K562 (cell line): Measurements from ENCODE around the gene HEMK1. TPM values are rescaled to one million over a fixed set of nuclear protein-coding genes. Genes with fewer than 3 reads are reported as not detected.

ENCODE experiments used
- BRD4 ChIP-seq: fragments of 200-600 bp; sonication (generic); IDR thresholded peaks from 2 replicates; pipeline ENCODE4 v1.6.1; 2017; ENCODE audit warnings: inconsistent platforms
- CBFA2T3 ChIP-seq: fragments of 450-650 bp; IDR thresholded peaks from 2 replicates; pipeline ENCODE4 v1.6.1; 2017
- CEBPZ ChIP-seq: fragments of 150-350 bp; IDR thresholded peaks from 2 replicates; pipeline ENCODE4 v1.6.1; 2014; ENCODE audit warnings: low read depth, mild to moderate bottlenecking, low read length, borderline replicate concordance
- EP400 ChIP-seq: fragments of 450-650 bp; IDR thresholded peaks from 2 replicates; pipeline ENCODE4 v1.6.1; 2017; ENCODE audit warnings: antibody characterized with exemption, mild to moderate bottlenecking, moderate library complexity
- ESRRA ChIP-seq: fragments of 450-650 bp; IDR thresholded peaks from 2 replicates; pipeline ENCODE4 v1.6.1; 2014; ENCODE audit warnings: low read depth, mild to moderate bottlenecking, moderate library complexity, borderline replicate concordance
- GATAD2A ChIP-seq: fragments of 450-650 bp; IDR thresholded peaks from 2 replicates; pipeline ENCODE4 v1.6.1; 2017
- HBP1 ChIP-seq: fragments of 450-650 bp; formaldehyde crosslinking; IDR thresholded peaks from 2 replicates; pipeline ENCODE4 v1.4.0; 2022; ENCODE audit warnings: missing genetic modification characterization
- HLTF ChIP-seq: fragments of 450-650 bp; IDR thresholded peaks from 2 replicates; pipeline ENCODE4 v1.6.1; 2016
- MCM2 ChIP-seq: fragments of 450-650 bp; IDR thresholded peaks from 2 replicates; pipeline ENCODE4 v1.6.1; 2017; ENCODE audit warnings: low read depth, mild to moderate bottlenecking
- MTA2 ChIP-seq: fragments of 450-650 bp; IDR thresholded peaks from 2 replicates; pipeline ENCODE4 v1.6.1; 2016; ENCODE audit warnings: low read depth
- NCOR1 ChIP-seq: fragments of 450-650 bp; IDR thresholded peaks from 2 replicates; pipeline ENCODE4 v1.6.1; 2016; ENCODE audit warnings: mild to moderate bottlenecking, moderate library complexity
- NR4A1 ChIP-seq, 2 experiments: fragments of 250-450 bp in 1 of 2; fragments of 450-650 bp in 1 of 2; sonication (Bioruptor Pico) in 1 of 2; IDR thresholded peaks; 2 replicates each; pipeline versions ENCODE4 v1.4.0 to v1.6.1; 2016 to 2020; ENCODE audit warnings: mild to moderate bottlenecking in 2 of 2, missing compliant biosample characterization in 1 of 2, missing genetic modification characterization in 1 of 2, moderate library complexity in 1 of 2
- PHB2 ChIP-seq: fragments of 450-650 bp; IDR thresholded peaks from 2 replicates; pipeline ENCODE4 v1.6.1; 2017; ENCODE audit warnings: low read depth
- RBFOX2 ChIP-seq: fragments of 200-400 bp; formaldehyde crosslinking; IDR thresholded peaks from 2 replicates; pipeline ENCODE4 v1.6.1; 2017; ENCODE audit warnings: low read depth, mild to moderate bottlenecking, low read length, moderate library complexity
- SLC30A9 ChIP-seq: fragments of 250-450 bp; sonication (Bioruptor Pico); IDR thresholded peaks from 2 replicates; pipeline ENCODE4 v1.8.0; 2022; ENCODE audit warnings: mild to moderate bottlenecking, moderate library complexity
- SMARCE1 ChIP-seq: fragments of 450-650 bp; IDR thresholded peaks from 2 replicates; pipeline ENCODE4 v1.7.1; 2016; ENCODE audit warnings: mild to moderate bottlenecking
- THRAP3 ChIP-seq: fragments of 450-650 bp; IDR thresholded peaks from 2 replicates; pipeline ENCODE4 v1.6.1; 2016; ENCODE audit warnings: mild to moderate bottlenecking, inconsistent platforms, borderline replicate concordance
- ZNF143 ChIP-seq: sonication (generic); formaldehyde crosslinking; IDR thresholded peaks from 2 replicates; pipeline ENCODE4 v1.9.0; 2022; ENCODE audit warnings: mild to moderate bottlenecking, missing genetic modification reagents
- polyA plus RNA-seq, 8 experiments: library from polyadenylated mRNA; depleted of rRNA in 4 of 8; stranded (reverse) in 5 of 8; unstranded in 3 of 8; fragments of >200 nt; fragmentation: Nextera tagmentation in 2 of 8; fragmentation: Illumina TruSeq in 1 of 8; extraction: Ambion mirVana in 2 of 8; extraction: Trizol in 1 of 8; gene quantifications; 2 replicates each; pipeline versions ENCODE4 v1.2.1 to v1.2.3, GENCODE V29; 2011 to 2014; ENCODE audit warnings: inconsistent platforms in 1 of 8, missing spikeins in 1 of 8
- total RNA-seq, 7 experiments: library from RNA; depleted of rRNA in 6 of 7; stranded (reverse); fragments of >200 nt in 6 of 7; fragmentation: Illumina TruSeq in 2 of 7; extraction: Trizol in 2 of 7; gene quantifications; 2 replicates each; pipeline versions ENCODE4 v1.2.1 to v1.2.3, GENCODE V29; 2011 to 2021; ENCODE audit warnings: low replicate concordance in 1 of 7
- TF ChIP-seq, protein P1 (sequence below): fragments of 450-650 bp; formaldehyde crosslinking; IDR thresholded peaks from 2 replicates; pipeline ENCODE4 v1.4.0; 2020; ENCODE audit warnings: mild to moderate bottlenecking, moderate library complexity
- TF ChIP-seq, protein P2 (sequence below): fragments of 450-650 bp; IDR thresholded peaks from 2 replicates; pipeline ENCODE4 v1.6.1; 2016; ENCODE audit warnings: antibody characterized with exemption

Gene HEMK1
- total and polyA plus RNA-seq, 9 of the 15 experiments (the other 6 are each of a cell fraction or from before 2014, with no cell fraction given), result 2.0 to 16.8 (median 11.4) TPM

- peak; percentile 96 for TF ChIP-seq CBFA2T3
- TF ChIP-seq SMARCE1, result peak; percentile 92
- TF ChIP-seq, protein P1, sequence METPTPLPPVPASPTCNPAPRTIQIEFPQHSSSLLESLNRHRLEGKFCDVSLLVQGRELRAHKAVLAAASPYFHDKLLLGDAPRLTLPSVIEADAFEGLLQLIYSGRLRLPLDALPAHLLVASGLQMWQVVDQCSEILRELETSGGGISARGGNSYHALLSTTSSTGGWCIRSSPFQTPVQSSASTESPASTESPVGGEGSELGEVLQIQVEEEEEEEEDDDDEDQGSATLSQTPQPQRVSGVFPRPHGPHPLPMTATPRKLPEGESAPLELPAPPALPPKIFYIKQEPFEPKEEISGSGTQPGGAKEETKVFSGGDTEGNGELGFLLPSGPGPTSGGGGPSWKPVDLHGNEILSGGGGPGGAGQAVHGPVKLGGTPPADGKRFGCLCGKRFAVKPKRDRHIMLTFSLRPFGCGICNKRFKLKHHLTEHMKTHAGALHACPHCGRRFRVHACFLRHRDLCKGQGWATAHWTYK, result peak; percentile 42; the same call in 1 of the 2 replicates
- no peak for TF ChIP-seq THRAP3
- TF ChIP-seq ESRRA, result 0 out of 2 replicates have a peak, but pooled peaks have one; percentile 40
- peak; percentile 56 for TF ChIP-seq RBFOX2
- TF ChIP-seq BRD4, result no peak
- TF ChIP-seq ZNF143 (CRISPR knock-in tag), result no peak
- no peak for TF ChIP-seq HLTF
- TF ChIP-seq PHB2, result peak; percentile 76
- no peak for TF ChIP-seq SLC30A9 (CRISPR knock-in tag)
- TF ChIP-seq NCOR1, result peak; percentile 92
- peak; percentile 73; the same call in 1 of the 2 replicates for TF ChIP-seq EP400
- peak; percentile 65; the same call in 1 of the 2 replicates for TF ChIP-seq GATAD2A
- TF ChIP-seq HBP1, result 0 out of 2 replicates have a peak, but pooled peaks have one; percentile 11
- TF ChIP-seq, protein P2, sequence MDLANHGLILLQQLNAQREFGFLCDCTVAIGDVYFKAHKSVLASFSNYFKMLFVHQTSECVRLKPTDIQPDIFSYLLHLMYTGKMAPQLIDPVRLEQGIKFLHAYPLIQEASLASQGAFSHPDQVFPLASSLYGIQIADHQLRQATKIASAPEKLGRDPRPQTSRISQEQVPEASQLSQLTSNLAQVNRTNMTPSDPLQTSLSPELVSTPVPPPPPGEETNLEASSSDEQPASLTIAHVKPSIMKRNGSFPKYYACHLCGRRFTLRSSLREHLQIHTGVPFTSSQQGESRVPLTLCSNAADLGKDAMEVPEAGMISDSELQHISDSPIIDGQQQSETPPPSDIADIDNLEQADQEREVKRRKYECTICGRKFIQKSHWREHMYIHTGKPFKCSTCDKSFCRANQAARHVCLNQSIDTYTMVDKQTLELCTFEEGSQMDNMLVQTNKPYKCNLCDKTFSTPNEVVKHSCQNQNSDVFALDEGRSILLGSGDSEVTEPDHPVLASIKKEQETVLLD, result peak; percentile 38; the same call in 1 of the 2 replicates
- TF ChIP-seq CEBPZ, result no peak
- no peak for TF ChIP-seq NR4A1 (CRISPR knock-in tag; IDR thresholded peaks at IDR 0.05)
- TF ChIP-seq NR4A1 (tag; IDR thresholded peaks at IDR 0.05), result no peak
- TF ChIP-seq MCM2, result peak; percentile 34; the same call in 1 of the 2 replicates
- TF ChIP-seq MTA2, result peak; percentile 86
Observed at GRCh38 chr3:50539356-50540286, 29.7 kb upstream of the HEMK1 start (continued).
